Esophagus muscularis mucosa (tissue), 4 donors: Measurements from ENCODE around the gene ACTL6B. TPM values are rescaled to one million over a fixed set of nuclear protein-coding genes. Genes with fewer than 3 reads are reported as not detected.

Experiments used
- DNase-seq: peaks from one replicate; pipeline ENCODE4 v3.0.0-alpha.2; 2017; ENCODE audit errors: extremely low spot score
- H3K27ac ChIP-seq, 4 donors: fragments of 200-600 bp; sonication (generic); replicated peaks in 1 of 4; 1 replicate in 3 of 4; 2 replicates in 1 of 4; pipeline ENCODE4 v1.5.1; 2016 to 2019; ENCODE audit warnings: mild to moderate bottlenecking in 1 of 4
- H3K27me3 ChIP-seq, 4 donors: fragments of 200-600 bp; sonication (generic); one replicate each; pipeline versions ENCODE4 v1.5.1 to v1.6.0; 2016 to 2019
- H3K36me3 ChIP-seq, 4 donors: fragments of 200-600 bp; sonication (generic); one replicate each; pipeline ENCODE4 v1.5.1; 2016 to 2019
- H3K4me1 ChIP-seq, 4 donors: fragments of 200-600 bp; sonication (generic); one replicate each; pipeline ENCODE4 v1.5.1; 2016 to 2019
- H3K4me3 ChIP-seq, 4 donors: fragments of 200-600 bp; sonication (generic); 1 replicate in 2 of 4; 2 replicates in 2 of 4; pipeline ENCODE4 v1.5.1; 2016 to 2019; ENCODE audit warnings: mild to moderate bottlenecking in 4 of 4, moderate library complexity in 1 of 4
- H3K9me3 ChIP-seq, 4 donors: fragments of 200-600 bp; sonication (generic); 1 replicate in 3 of 4; 2 replicates in 1 of 4; pipeline ENCODE4 v1.5.1; 2016 to 2019
- EP300 ChIP-seq: sonication (generic); formaldehyde crosslinking; IDR thresholded peaks from one replicate; pipeline ENCODE4 v1.6.1; 2017; ENCODE audit warnings: antibody characterized with exemption
- POLR2A ChIP-seq: fragments of 450-650 bp; IDR thresholded peaks from one replicate; pipeline ENCODE4 v1.6.1; 2017; ENCODE audit warnings: antibody characterized with exemption, moderate library complexity, mild to moderate bottlenecking, low read depth
- POLR2AphosphoS5 ChIP-seq, 2 donors: sonication (generic); formaldehyde crosslinking; IDR thresholded peaks; one replicate each; pipeline ENCODE4 v1.6.1; 2017; ENCODE audit warnings: antibody characterized with exemption in 2 of 2
- WGBS: methylation state at CpG from one replicate; pipeline ENCODE4 v1.1.5; 2018; 5-methylcytosine and 5-hydroxymethylcytosine counted together
- intact Hi-C: fragments of 100-400 bp; cut with DNase I; formaldehyde crosslinking; loops from one replicate; pipeline ENCODE4 v1.15.1; 2023
- total RNA-seq, 4 donors: library from RNA; depleted of rRNA; stranded (reverse); fragments of >200 nt; gene quantifications; one replicate each; pipeline versions ENCODE4 v1.1.0 to v1.2.1, GENCODE V29; 2016
- TF ChIP-seq, protein P1 (sequence below), 3 experiments: fragments of 200-600 bp in 2 of 3; fragments of 450-650 bp in 1 of 3; sonication (generic) in 2 of 3; IDR thresholded peaks; one replicate each; pipeline ENCODE4 v1.5.1; 2017 to 2019; ENCODE audit warnings: antibody characterized with exemption in 3 of 3, mild to moderate bottlenecking in 2 of 3, moderate library complexity in 1 of 3

Gene ACTL6B
- total RNA-seq, 4 donors from 2014 or later = not detected

DNA sequence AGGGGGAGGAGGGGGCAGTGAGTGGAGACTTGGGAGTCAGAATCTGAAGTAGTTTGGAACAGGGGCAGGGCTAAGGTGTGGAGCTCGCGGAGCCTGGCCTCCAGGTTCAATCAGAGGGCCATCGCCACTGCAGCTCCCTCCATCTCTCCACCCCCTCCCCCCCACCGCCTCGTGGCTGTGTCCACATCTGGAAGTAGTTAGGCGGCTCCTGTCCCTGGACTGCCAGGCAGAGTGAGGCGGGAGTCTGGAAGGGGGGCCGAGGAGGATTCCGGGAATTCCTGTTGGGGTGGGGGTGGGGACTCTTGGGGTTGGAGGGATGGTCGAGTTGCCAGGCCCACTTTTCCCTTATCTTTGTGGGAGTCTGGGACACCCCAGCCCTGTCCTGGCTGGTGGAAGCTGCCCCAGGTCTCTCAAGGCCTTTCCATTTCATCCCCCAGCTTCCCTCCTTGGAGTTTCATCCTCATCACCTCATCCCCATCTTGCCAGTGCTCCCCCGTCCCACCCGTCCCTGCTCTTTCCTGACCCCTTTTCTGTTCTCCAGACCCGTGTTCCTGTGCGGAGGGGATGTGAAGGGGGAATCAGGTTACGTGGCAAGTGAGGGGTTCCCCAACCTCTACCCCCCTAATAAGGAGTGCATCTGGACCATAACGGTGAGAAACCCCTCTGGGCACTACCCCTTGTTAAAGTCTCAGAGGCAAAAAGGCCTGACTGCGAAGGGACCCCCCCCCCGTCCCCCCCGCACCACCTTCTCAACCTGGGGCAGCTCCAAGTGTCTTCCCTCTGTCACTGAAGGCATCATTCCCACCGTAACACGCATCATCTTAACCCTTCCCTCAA is 53.1 kb downstream of the ACTL6B start:
- 47% methylated on average over 14 of the region's 21 CpGs for WGBS
- intact Hi-C loops = loop anchor here (2.0 to 10.0 kb wide), 3 partner anchors 16 to 252 kb away; partner anchors contain the start of genes FBXO24, GIGYF1, LRCH4 and SLC12A9
- H3K27me3 ChIP-seq = no peaks in the 10 kb centered on the region
- DNase-seq = peak; percentile 95
- peaks cover 20 to 48% (median 43%) of the 10 kb centered on the region in 4 donors for H3K4me1 ChIP-seq
- H3K4me3 ChIP-seq = peak overlapping the region; percentile 66 to 90 (median 74)
- peak overlapping the region; percentile 84 to 89 (median 86) for H3K27ac ChIP-seq
- H3K9me3 ChIP-seq = no peaks in the 10 kb centered on the region
- no peak for TF ChIP-seq POLR2A
- peak in 1 of 2 donors; percentile 53 for TF ChIP-seq POLR2AphosphoS5 (IDR thresholded peaks at IDR 0.05)
- no peak for TF ChIP-seq EP300
- no peaks in the 10 kb centered on the region for H3K36me3 ChIP-seq

DNA sequence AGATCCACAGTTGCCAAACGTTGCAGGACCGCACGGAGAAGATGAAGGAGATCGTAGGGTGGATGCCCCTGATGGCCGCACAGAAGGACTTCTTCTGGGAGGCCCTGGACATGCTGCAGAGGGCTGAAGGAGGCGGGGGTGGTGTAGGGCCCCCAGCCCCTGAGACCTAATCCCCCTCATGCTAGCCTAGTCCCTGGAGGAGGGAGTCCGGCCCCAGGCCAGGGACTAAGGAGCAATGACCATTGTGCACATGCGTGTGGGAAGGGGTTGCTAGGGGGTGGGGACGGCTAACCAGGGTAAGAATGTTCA is 55.6 kb downstream of the ACTL6B start:
- Histone ChIP-seq H3K4me3 (no peak overlapping the region), H3K36me3 (no peaks in the 10 kb centered on the region), H3K4me1 (peaks cover 20 to 44% (median 39%) of the 10 kb centered on the region in 4 donors), H3K27ac (no peak overlapping the region), H3K27me3 (no peaks in the 10 kb centered on the region), H3K9me3 (no peaks in the 10 kb centered on the region)
- TF ChIP-seq, protein P1, sequence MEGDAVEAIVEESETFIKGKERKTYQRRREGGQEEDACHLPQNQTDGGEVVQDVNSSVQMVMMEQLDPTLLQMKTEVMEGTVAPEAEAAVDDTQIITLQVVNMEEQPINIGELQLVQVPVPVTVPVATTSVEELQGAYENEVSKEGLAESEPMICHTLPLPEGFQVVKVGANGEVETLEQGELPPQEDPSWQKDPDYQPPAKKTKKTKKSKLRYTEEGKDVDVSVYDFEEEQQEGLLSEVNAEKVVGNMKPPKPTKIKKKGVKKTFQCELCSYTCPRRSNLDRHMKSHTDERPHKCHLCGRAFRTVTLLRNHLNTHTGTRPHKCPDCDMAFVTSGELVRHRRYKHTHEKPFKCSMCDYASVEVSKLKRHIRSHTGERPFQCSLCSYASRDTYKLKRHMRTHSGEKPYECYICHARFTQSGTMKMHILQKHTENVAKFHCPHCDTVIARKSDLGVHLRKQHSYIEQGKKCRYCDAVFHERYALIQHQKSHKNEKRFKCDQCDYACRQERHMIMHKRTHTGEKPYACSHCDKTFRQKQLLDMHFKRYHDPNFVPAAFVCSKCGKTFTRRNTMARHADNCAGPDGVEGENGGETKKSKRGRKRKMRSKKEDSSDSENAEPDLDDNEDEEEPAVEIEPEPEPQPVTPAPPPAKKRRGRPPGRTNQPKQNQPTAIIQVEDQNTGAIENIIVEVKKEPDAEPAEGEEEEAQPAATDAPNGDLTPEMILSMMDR (IDR thresholded peaks at IDR 0.05) = no peak
- no peak for TF ChIP-seq POLR2AphosphoS5 (IDR thresholded peaks at IDR 0.05)
- no peak for TF ChIP-seq EP300
- no peak for TF ChIP-seq POLR2A
- intact Hi-C loops = loop anchor here (5.0 to 10.0 kb wide), 2 partner anchors 92 to 254 kb away; partner anchors contain the start of genes GIGYF1 and SLC12A9
- DNase-seq = no peak
- 85% methylated on average over 4 of the region's 9 CpGs for WGBS

DNA sequence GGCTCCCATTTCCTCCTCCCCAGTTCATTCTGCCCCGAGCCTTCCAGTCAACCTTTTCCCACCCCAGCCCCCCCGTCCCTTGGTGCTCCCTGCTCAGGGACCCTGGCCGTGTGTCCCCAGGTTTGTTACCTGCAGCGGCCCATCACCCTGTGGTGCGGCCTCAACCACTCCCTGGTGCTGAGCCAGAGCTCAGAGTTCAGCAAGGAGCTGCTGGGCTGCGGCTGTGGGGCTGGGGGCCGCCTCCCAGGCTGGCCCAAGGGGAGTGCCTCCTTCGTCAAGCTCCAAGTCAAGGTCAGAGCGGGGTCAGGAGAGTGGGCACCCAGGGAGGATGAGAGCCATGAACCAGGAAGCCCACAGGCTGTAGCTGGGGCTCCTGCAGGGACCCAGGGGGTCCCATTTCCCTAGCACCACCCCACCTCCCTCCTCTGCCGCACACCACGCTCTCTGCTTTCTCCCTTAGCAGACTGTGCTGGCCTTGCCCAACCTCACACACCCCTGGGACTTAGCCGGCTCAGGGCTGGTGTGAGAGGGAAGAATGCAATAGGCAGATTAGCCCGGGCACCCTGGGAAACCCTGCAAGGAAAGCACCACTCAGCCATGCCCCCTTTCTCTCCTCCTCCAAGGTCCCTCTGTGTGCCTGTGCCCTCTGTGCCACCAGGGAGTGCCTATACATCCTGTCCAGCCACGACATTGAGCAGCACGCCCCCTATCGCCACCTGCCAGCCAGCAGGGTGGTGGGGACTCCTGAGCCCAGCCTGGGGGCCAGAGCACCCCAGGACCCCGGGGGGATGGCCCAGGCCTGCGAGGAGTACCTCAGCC is 56.1 kb downstream of the ACTL6B start:
- Histone ChIP-seq H3K27ac (no peak overlapping the region), H3K36me3 (no peaks in the 10 kb centered on the region), H3K27me3 (no peaks in the 10 kb centered on the region), H3K4me1 (peaks cover 17 to 38% (median 34%) of the 10 kb centered on the region in 4 donors), H3K9me3 (no peaks in the 10 kb centered on the region), H3K4me3 (no peak overlapping the region)
- TF ChIP-seq POLR2A = no peak
- TF ChIP-seq, protein P1 (IDR thresholded peaks at IDR 0.05) = no peak
- no peak for TF ChIP-seq EP300
- TF ChIP-seq POLR2AphosphoS5 (IDR thresholded peaks at IDR 0.05) = no peak
- WGBS = 80% methylated on average over 9 of the region's 18 CpGs
- intact Hi-C loops = loop anchor here (5.0 to 10.0 kb wide), 2 partner anchors 92 to 255 kb away; partner anchors contain the start of genes GIGYF1 and SLC12A9
- DNase-seq = no peak

DNA sequence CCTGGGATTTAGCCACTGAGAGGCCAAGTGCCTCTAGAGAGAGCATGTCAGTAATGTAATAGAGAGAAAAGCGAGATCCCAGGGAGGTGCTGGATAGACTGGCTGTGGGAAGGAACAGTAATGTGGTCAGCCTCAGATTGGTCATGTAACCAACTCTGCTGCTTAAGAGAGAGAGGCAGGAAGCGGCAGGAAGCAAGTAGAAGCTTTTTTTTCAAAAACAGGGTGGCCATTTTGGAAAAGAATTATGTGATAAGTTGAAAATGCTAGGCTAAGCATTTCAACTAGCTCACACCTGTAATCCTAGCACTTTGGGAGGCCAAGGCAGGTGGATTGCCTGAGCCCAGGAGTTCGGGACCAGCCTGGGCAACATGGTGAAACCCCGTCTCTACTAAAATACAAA is 57.8 kb downstream of the ACTL6B start:
- no peaks in the 10 kb centered on the region for H3K9me3 ChIP-seq
- no peak overlapping the region for H3K4me3 ChIP-seq
- H3K4me1 ChIP-seq = peaks cover 8 to 24% (median 20%) of the 10 kb centered on the region in 4 donors
- TF ChIP-seq POLR2A = no peak
- no peak for TF ChIP-seq POLR2AphosphoS5 (IDR thresholded peaks at IDR 0.05)
- TF ChIP-seq, protein P1 (IDR thresholded peaks at IDR 0.05) = no peak
- TF ChIP-seq EP300 = no peak
- H3K27me3 ChIP-seq = no peaks in the 10 kb centered on the region
- H3K36me3 ChIP-seq = no peaks in the 10 kb centered on the region
- intact Hi-C loops = no loop called here
- 89% methylated on average over 4 of the region's 4 CpGs for whole genome bisulfite sequencing
- H3K27ac ChIP-seq = no peak overlapping the region
- DNase-seq = no peak

DNA sequence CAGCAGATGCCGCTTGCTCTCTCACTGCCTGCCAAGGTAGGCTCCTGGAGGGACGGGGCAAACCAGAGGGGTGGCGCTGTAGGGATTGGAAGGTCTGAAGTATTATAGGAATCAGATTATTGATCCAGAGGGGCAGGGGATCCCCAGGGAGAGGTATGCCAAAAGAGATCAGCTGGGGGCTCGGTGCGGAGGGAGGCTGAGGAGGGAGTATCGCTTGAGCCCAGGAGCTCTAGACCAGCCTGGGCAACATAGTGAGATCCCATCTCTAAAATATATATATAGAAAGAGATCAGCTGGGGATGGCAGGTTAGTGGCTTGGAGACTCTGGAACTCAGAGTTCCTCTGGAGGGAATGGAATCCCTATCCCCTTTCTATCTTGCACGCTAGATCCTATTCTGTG is 61.1 kb downstream of the ACTL6B start:
- 95% methylated on average over 7 of the region's 7 CpGs for WGBS
- Histone ChIP-seq H3K4me1 (peaks cover 0 to 12% (median 2%) of the 10 kb centered on the region in 4 donors), H3K27me3 (peaks cover 0 to 16% (median 0%) of the 10 kb centered on the region in 4 donors), H3K9me3 (no peaks in the 10 kb centered on the region), H3K27ac (no peak overlapping the region), H3K36me3 (no peaks in the 10 kb centered on the region), H3K4me3 (no peak overlapping the region)
- no peak for DNase-seq
- no peak for TF ChIP-seq POLR2AphosphoS5 (IDR thresholded peaks at IDR 0.05)
- TF ChIP-seq, protein P1 (IDR thresholded peaks at IDR 0.05) = no peak
- no peak for TF ChIP-seq EP300
- no peak for TF ChIP-seq POLR2A
- intact Hi-C loops = no loop called here
